ENCODE data around the gene SLC37A3. TPM values are rescaled to one million over a fixed set of nuclear protein-coding genes. Genes with fewer than 3 reads are reported as not detected.
A peak's percentile ranks its signal among the peaks of the same experiment; 100 is the strongest.
"Not testable (repeated sequence)": the region's sequence is repeated elsewhere in the genome, so short reads cannot be mapped to it uniquely, and the experiment has no call there.

SLC37A3 gene
- total RNA-seq, 6 donors from 2014 or later, result 28.5 to 71.7 (median 39.0) TPM

GRCh38 chr7:140348161-140348849, 50.0 kb downstream of the SLC37A3 start:
- no peak for DNase-seq
- 89 to 93% methylated on average over 13 of the region's 13 CpGs for WGBS, 2 donors
- peak in 1 of 2 donors; percentile 46 for ATAC-seq (ENCODE audit: low FRiP score in 2 of 2)
- no peaks in the 10 kb centered on the region for H3K27me3 ChIP-seq
- H3K4me3 ChIP-seq, result no peak overlapping the region
- H3K36me3 ChIP-seq, result peaks cover 5 to 92% (median 26%) of the 10 kb centered on the region in 4 donors
- no peaks in the 10 kb centered on the region for H3K4me1 ChIP-seq
- no peak for TF ChIP-seq POLR2AphosphoS5 (IDR thresholded peaks at IDR 0.05)
- TF ChIP-seq CTCF (IDR thresholded peaks at IDR 0.05), result no peak
- TF ChIP-seq EP300 (IDR thresholded peaks at IDR 0.05), result no peak
- TF ChIP-seq POLR2A (IDR thresholded peaks at IDR 0.05), result no peak
- H3K9me3 ChIP-seq, result no peaks in the 10 kb centered on the region
- no peak overlapping the region for H3K27ac ChIP-seq

- TF ChIP-seq POLR2A (IDR thresholded peaks at IDR 0.05) (no peak), EP300 (IDR thresholded peaks at IDR 0.05) (no peak), POLR2AphosphoS5 (IDR thresholded peaks at IDR 0.05) (no peak), CTCF (IDR thresholded peaks at IDR 0.05) (no peak)
- no peak overlapping the region for H3K4me3 ChIP-seq
- H3K27me3 ChIP-seq, result no peaks in the 10 kb centered on the region
- DNase-seq (no peak), ATAC-seq (ENCODE audit: low FRiP score in 2 of 2) (no peak)
- no peaks in the 10 kb centered on the region for H3K9me3 ChIP-seq
- WGBS, 2 donors, result 78 to 89% methylated on average over 5 of the region's 5 CpGs
- no peak overlapping the region for H3K27ac ChIP-seq
- no peaks in the 10 kb centered on the region for H3K4me1 ChIP-seq
- H3K36me3 ChIP-seq, result peaks cover 5 to 91% (median 26%) of the 10 kb centered on the region in 4 donors
Observed at GRCh38 chr7:140347218-140347617, 51.1 kb downstream of the SLC37A3 start.

- no peak for DNase-seq
- no peaks in the 10 kb centered on the region for H3K27me3 ChIP-seq
- TF ChIP-seq EP300 (IDR thresholded peaks at IDR 0.05) (no peak), CTCF (IDR thresholded peaks at IDR 0.05) (no peak), POLR2A (IDR thresholded peaks at IDR 0.05) (no peak), POLR2AphosphoS5 (IDR thresholded peaks at IDR 0.05) (no peak)
- WGBS, 2 donors, result 96 to 99% methylated on average over 3 of the region's 3 CpGs
- no peak overlapping the region for H3K27ac ChIP-seq
- H3K4me1 ChIP-seq, result no peaks in the 10 kb centered on the region
- no peak for ATAC-seq (ENCODE audit: low FRiP score in 2 of 2)
- H3K4me3 ChIP-seq, result no peak overlapping the region
- H3K36me3 ChIP-seq, result peaks cover 0 to 89% (median 33%) of the 10 kb centered on the region in 4 donors
- no peaks in the 10 kb centered on the region for H3K9me3 ChIP-seq
Observed at GRCh38 chr7:140345426-140345825, 52.9 kb downstream of the SLC37A3 start.

- ATAC-seq (ENCODE audit: low FRiP score in 2 of 2) (peak; percentile 70 to 92), DNase-seq (peak in 1 of 2 donors; percentile 52)
- 64 to 74% methylated on average over 13 of the region's 13 CpGs for WGBS, 2 donors
- H3K36me3 ChIP-seq, result peaks cover 0 to 75% (median 30%) of the 10 kb centered on the region in 4 donors
- no peaks in the 10 kb centered on the region for H3K27me3 ChIP-seq
- H3K4me3 ChIP-seq, result no peak overlapping the region
- no peaks in the 10 kb centered on the region for H3K9me3 ChIP-seq
- TF ChIP-seq CTCF (IDR thresholded peaks at IDR 0.05) (peak in 5 of 6 experiments; percentile 16 to 50 (median 23)), POLR2AphosphoS5 (IDR thresholded peaks at IDR 0.05) (no peak)
- no peaks in the 10 kb centered on the region for H3K4me1 ChIP-seq
- H3K27ac ChIP-seq, result no peak overlapping the region
Observed at GRCh38 chr7:140342727-140343514, 55.4 kb downstream of the SLC37A3 start.

- peaks cover 9 to 58% (median 34%) of the 10 kb centered on the region in 4 donors for H3K36me3 ChIP-seq
- ATAC-seq (ENCODE audit: low FRiP score in 2 of 2); H3K9me3 ChIP-seq; H3K4me1 ChIP-seq; H3K27me3 ChIP-seq; H3K27ac ChIP-seq; H3K4me3 ChIP-seq; DNase-seq: not testable (repeated sequence)
- 94 to 100% methylated on average over 1 of the region's 1 CpG for WGBS, 2 donors
Observed at GRCh38 chr7:140338959-140339358, 59.4 kb downstream of the SLC37A3 start.

All from upper lobe of left lung (tissue), 6 donors.